Natural killer cell treated with Interleukin-12 subunit alpha and Interleukin-12 subunit beta and Interleukin-15 and Interleukin-18, amount 100 ng/mL, for 72 hours (primary cell): Measurements from ENCODE around the gene ZNRF1. TPM values are rescaled to one million over a fixed set of nuclear protein-coding genes. Genes with fewer than 3 reads are reported as not detected.
A peak's percentile ranks its signal among the peaks of the same experiment; 100 is the strongest.
"Not testable (repeated sequence)": the region's sequence is repeated elsewhere in the genome, so short reads cannot be mapped to it uniquely, and the experiment has no call there.

Experiments
- ATAC-seq, 2 donors: fragments of 150-1000 bp; cut with Tn5 transposase in 1 of 2; sonication (Bioruptor Pico), chemical (Tn5 transposase) in 1 of 2; 2 replicates each; pipeline ENCODE4 v1.10.0; 2021
- DNase-seq: peaks from one replicate; pipeline ENCODE4 v3.0.0; 2022; ENCODE audit warnings: low spot score
- H3K27ac Mint-ChIP-seq, 2 donors: 1 replicate in 1 of 2; 2 replicates in 1 of 2; pipeline ENCODE4 v1.8.0; 2022; ENCODE audit warnings: mixed read lengths in 2 of 2, mild to moderate bottlenecking in 1 of 2, moderate library complexity in 1 of 2
- H3K27me3 Mint-ChIP-seq, 2 donors: 1 replicate in 1 of 2; 2 replicates in 1 of 2; pipeline ENCODE4 v1.8.0; 2022; ENCODE audit warnings: mixed read lengths in 2 of 2
- H3K36me3 Mint-ChIP-seq: one replicate; pipeline ENCODE4 v1.8.0; 2022; ENCODE audit warnings: mixed read lengths
- H3K4me1 Mint-ChIP-seq, 2 donors: 1 replicate in 1 of 2; 2 replicates in 1 of 2; pipeline ENCODE4 v1.8.0; 2022; ENCODE audit warnings: low read depth in 2 of 2, mixed read lengths in 2 of 2, mild to moderate bottlenecking in 1 of 2
- H3K4me3 Mint-ChIP-seq: one replicate; pipeline ENCODE4 v1.8.0; 2022; ENCODE audit warnings: mixed read lengths
- H3K9me3 Mint-ChIP-seq: 2 replicates; pipeline ENCODE4 v1.8.0; 2022; ENCODE audit warnings: mixed read lengths
- total RNA-seq, 2 donors: library from RNA; stranded (reverse); gene quantifications; one replicate each; pipeline ENCODE4 v1.2.3, GENCODE V29; 2022

Gene ZNRF1
- total RNA-seq, 2 donors from 2014 or later: 58.6 to 89.7 TPM

DNA sequence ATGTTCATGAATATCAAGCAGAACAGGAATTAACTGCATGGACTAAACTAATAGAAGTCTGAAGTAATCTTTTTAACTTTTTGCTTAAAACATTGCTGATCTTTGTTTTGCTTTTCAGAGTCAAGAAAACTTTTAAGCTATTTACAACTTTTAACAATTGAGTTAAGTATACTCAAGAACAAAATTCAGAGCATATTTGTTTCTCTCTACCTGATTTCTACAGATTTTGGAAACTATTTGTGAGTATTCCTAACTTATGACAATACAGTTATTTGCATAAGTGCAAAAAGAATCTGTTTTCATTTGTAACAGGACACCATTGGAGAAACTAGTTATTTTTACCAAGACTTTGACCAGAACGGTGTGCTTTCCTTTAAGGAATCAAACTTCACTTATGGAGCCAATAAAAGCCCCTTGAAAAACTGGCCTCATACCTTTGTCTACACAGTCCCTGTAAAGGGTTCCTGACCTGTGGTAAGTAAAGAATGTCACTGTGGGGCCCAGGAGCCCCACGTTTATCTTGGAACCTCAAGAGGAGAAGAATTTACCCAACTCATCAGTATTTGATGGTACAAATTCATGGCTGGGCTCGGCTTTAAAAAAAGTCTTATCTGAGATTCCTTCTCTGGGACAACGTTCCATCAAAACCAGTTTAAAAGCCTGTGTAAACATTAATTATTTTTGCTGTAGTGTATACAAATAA, 129.0 kb downstream of the ZNRF1 start:
- Mint-ChIP-seq H3K4me1 (peaks cover 0 to 5% of the 10 kb centered on the region in 2 donors), H3K27me3 (peaks cover 0 to 10% of the 10 kb centered on the region in 2 donors), H3K27ac (no peak overlapping the region), H3K36me3 (no peaks in the 10 kb centered on the region), H3K4me3 (no peak overlapping the region), H3K9me3 (no peaks in the 10 kb centered on the region)
- ATAC-seq (no peak), DNase-seq (no peak)

DNA sequence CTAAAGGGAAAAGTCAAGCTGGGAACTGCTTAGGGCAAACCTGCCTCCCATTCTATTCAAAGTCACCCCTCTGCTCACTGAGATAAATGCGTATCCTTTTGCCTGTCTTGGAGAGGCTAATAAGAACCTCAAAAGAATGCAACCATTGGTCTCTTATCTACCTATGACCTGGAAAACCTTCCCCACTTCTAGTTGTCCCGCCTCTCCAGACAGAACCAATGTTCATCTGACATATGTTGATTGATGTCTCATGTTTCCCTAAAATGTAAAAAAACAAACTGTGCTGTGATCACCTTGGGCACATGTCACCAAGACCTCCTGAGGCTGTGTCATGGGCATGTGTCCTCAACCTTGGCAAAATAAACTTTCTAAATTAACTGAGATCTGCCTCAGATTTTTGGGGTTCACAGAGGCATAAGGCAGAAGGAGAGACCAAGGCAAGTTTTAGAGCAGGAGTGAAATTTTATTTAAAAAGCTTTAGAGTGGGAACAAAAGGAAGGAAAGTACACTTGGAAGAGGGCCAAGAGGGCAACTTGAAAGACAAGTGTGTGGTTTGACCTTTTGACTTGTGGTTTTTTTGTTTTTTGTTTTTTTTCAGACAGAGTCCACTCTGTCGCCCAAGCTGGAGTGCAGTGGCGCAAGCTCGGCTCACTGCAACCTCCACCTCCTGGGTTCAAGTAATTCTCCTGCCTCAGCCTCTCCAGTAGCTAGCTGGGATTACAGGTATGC, 130.8 kb downstream of the ZNRF1 start:
- DNase-seq, H3K9me3 Mint-ChIP-seq, H3K36me3 Mint-ChIP-seq, ATAC-seq, H3K27me3 Mint-ChIP-seq, H3K4me3 Mint-ChIP-seq, H3K4me1 Mint-ChIP-seq, H3K27ac Mint-ChIP-seq: not testable (repeated sequence)

DNA sequence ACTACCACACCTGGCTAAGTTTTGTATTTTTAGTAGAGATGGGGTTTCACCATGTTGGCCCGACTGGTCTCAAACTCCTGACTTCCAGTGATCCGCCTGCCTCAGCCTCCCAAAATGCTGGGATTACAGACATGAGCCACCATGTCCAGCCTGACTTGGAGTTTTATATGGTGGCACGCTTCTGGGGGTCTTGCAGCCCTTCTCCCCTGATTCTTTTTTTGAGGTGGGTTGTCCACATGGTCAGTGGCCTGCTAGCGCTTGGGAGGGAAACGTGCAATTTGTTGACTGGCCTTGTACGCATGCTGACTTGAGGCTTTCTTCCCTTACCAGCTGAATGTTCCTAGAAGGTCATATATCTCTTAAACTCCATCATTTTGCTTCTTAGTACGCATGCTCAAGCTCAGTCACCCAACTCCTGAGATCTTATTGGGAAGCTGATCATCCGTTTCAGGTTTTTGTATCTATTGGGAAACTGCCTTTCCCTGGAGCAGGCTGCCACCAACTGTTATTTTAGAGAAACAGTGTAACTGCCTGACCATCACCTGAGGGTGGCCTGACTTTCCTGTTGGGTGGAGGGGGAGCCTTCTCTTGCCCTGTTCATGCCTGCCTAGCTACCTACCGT, 131.4 kb downstream of the ZNRF1 start:
- H3K27ac Mint-ChIP-seq: no peak overlapping the region
- no peaks in the 10 kb centered on the region for H3K36me3 Mint-ChIP-seq
- DNase-seq (no peak), ATAC-seq (no peak)
- H3K4me1 Mint-ChIP-seq: peaks cover 0 to 5% of the 10 kb centered on the region in 2 donors
- no peak overlapping the region for H3K4me3 Mint-ChIP-seq
- H3K9me3 Mint-ChIP-seq: no peaks in the 10 kb centered on the region
- H3K27me3 Mint-ChIP-seq: peaks cover 0 to 10% of the 10 kb centered on the region in 2 donors

DNA sequence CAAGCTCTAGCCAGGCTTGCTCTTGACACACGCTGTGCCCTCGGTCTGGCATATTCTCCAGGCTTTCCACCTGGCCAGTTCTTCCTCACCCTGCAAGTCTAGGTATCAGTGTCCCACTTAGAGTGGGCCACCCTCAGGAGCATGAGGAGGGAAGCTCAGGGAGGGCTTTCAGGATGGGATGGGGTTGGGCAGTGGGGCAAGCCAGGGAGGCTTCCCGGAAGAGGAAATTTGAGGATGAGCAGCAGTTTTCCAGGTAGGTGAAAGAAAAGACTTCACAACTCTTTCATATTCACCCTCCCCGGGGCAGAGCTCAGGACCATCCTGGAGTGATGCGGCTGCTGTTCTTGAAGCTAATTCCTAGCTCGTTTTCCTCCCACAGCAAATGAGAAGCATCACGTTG, 132.3 kb downstream of the ZNRF1 start:
- peaks cover 0 to 5% of the 10 kb centered on the region in 2 donors for H3K4me1 Mint-ChIP-seq
- H3K4me3 Mint-ChIP-seq: no peak overlapping the region
- H3K27ac Mint-ChIP-seq: no peak overlapping the region
- no peaks in the 10 kb centered on the region for H3K36me3 Mint-ChIP-seq
- H3K9me3 Mint-ChIP-seq: no peaks in the 10 kb centered on the region
- H3K27me3 Mint-ChIP-seq: peaks cover 0 to 10% of the 10 kb centered on the region in 2 donors
- ATAC-seq: no peak
- DNase-seq: no peak

DNA sequence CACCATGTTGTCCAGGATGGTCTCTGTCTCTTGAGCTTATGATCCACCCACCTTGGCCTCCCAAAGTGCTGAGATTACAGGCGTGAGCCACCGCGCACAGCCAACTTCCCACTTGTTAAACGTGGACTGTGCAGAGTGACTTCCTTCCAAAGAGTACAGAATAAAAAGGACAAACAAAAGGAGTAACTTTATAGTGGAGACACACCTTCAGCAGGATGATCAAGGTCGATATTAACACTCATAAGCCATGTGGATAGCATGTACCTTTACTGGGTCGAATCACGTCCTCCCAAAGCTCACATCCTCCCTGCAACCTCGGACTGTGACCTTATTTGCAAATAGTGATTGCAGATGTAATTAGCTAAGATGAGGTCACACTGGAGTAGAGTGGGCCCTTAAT, 139.4 kb downstream of the ZNRF1 start:
- H3K9me3 Mint-ChIP-seq: no peaks in the 10 kb centered on the region
- peak overlapping the region; percentile 41 for H3K4me3 Mint-ChIP-seq
- H3K4me1 Mint-ChIP-seq: peaks cover 9 to 16% of the 10 kb centered on the region in 2 donors
- no peaks in the 10 kb centered on the region for H3K36me3 Mint-ChIP-seq
- H3K27ac Mint-ChIP-seq: no peak overlapping the region
- no peaks in the 10 kb centered on the region for H3K27me3 Mint-ChIP-seq
- DNase-seq (no peak), ATAC-seq (no peak)

DNA sequence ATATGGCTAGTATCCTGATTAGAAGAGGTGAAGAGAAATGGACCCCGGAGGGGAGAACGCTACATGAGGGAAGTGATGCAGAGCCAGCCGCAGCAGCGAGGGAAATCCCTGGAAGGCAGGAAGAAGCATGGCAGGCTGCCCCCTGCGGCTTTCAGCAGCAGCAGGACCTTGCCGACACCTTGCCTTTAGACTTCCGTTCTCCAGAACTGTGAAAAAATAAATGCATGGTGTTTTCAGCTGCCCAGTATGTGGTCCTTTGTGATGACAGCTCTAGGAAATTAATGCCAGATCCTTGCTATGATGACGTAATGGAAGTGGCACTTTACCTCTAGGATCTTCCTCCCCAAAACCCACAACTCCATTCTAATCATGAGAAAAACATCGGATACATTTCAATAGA, 139.8 kb downstream of the ZNRF1 start:
- peak overlapping the region; percentile 41 for H3K4me3 Mint-ChIP-seq
- DNase-seq (peak; percentile 66), ATAC-seq (peak; percentile 72 to 81)

DNA sequence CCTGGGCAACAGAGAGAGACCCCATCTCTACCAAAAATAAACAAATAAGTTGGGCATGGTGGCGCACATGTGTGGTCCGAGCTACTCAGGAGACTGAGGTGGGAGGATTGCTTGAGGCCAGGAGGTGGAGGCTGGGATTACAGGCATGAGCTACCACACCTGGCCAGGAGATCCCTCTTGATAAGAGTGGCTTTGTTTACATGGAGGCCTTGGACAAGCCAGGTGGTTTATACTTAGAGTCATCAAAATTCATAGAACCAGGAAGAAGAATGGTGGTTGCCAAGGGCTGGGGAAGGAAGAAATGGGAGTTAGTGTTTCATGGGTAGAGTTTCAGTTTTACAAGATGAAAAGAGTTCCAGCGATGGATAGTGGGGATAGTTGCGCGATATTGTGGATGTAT, 140.7 kb downstream of the ZNRF1 start:
- H3K36me3 Mint-ChIP-seq: no peaks in the 10 kb centered on the region
- ATAC-seq (no peak), DNase-seq (no peak)
- H3K27ac Mint-ChIP-seq: no peak overlapping the region
- no peaks in the 10 kb centered on the region for H3K27me3 Mint-ChIP-seq
- no peaks in the 10 kb centered on the region for H3K9me3 Mint-ChIP-seq
- H3K4me1 Mint-ChIP-seq: peaks cover 9 to 18% of the 10 kb centered on the region in 2 donors
- no peak overlapping the region for H3K4me3 Mint-ChIP-seq

More for the DNA sequence above, 139.8 kb downstream of the ZNRF1 start:
- Mint-ChIP-seq H3K4me1 (peaks cover 9 to 16% of the 10 kb centered on the region in 2 donors), H3K27me3 (no peaks in the 10 kb centered on the region), H3K36me3 (no peaks in the 10 kb centered on the region), H3K27ac (no peak overlapping the region), H3K9me3 (no peaks in the 10 kb centered on the region)

DNA sequence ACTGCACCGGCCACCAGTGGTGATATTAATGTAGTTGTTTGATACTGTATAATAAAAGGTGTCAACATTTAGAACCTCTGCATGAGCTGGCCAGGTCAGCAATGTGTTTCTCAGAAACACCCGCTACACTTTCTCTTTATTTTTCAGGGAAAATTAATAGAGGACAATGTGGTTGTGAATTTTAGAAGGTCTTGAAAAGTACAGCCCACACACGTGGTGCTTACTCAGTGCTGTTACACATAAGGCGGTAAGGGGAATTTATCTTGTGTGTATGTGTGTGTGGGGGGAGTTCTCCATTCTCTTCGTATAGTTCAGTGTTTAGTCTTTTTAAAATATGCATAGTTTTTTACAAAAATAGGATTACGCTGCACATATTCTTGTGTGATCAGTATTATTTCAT, 145.1 kb downstream of the ZNRF1 start:
- Mint-ChIP-seq H3K27ac (no peak overlapping the region), H3K4me3 (no peak overlapping the region), H3K27me3 (no peaks in the 10 kb centered on the region), H3K36me3 (no peaks in the 10 kb centered on the region), H3K4me1 (peaks cover under 1 to 9% of the 10 kb centered on the region in 2 donors), H3K9me3 (no peaks in the 10 kb centered on the region)
- DNase-seq (no peak), ATAC-seq (no peak)

DNA sequence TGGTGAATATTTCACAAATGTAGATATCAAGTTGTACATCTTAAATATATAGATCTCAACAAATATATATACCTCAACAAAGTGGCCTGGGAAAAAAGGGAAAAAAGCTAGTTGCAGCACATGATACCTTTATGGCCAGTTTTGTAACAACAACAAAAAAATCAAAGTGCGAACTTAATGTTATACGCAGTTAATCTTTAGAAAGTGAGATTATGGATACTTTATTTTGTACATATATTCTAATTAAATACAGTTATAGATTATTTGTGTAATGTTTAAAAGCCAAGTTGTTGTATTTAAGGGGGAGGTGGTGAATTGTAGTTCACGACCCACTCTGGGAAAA, 149.1 kb downstream of the ZNRF1 start:
- Mint-ChIP-seq H3K27me3 (no peaks in the 10 kb centered on the region), H3K36me3 (peaks cover 25% of the 10 kb centered on the region), H3K4me1 (peaks cover 20 to 32% of the 10 kb centered on the region in 2 donors), H3K4me3 (peak overlapping the region; percentile 84), H3K27ac (no peak overlapping the region), H3K9me3 (peaks cover 15% of the 10 kb centered on the region)
- no peak for ATAC-seq
- DNase-seq: no peak

DNA sequence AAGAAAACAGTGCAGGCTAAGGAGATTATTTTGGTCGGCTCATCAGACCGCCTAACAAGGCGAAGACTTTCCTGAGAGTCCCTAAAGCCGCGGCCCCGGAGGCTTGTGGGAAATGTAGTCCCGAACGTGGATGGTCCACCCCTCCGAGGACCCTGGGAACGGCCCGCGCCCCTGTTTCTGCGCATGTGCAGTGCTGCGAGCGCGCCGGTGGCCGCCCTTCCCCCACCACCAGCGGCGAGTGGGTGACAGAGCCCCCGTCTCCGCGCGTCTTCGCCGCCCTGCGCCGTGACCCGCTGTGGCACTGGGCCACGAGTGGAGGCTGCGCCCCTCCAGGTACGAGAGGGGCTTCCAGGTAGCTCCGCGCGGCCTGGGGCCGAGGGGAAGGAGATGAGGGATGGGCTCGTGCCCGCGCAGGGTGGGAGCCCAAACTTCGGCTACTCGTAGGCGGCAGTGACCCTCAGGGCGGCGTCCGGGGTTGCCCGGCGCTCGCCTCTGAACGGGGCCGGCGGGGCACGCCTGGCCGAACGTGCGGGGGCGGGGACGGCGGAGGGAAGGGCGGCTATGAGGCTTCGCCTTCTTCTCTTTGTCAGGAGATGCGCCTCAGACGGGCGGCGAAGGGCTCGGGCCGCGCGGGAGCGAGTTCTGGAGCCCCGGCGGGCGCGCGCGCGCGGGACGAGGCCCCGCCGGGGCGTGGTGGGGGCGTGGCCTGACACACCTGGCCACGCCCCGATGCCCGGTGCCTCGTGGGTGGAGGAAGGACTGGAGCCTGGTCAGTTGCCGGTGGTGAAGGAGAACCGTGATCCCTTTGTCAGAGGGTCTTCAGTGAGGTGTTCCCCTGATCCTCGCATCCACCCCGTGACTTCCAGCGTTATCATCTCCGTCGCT, 149.7 kb downstream of the ZNRF1 start, which contains the start of gene ZFP1:
Gene ZFP1 (plus strand): TSS at position 214 of the 885 bp plus-strand sequence. CDS start 4,428 bp downstream, outside the sequence.
- H3K4me1 Mint-ChIP-seq: peaks cover 20 to 33% of the 10 kb centered on the region in 2 donors
- H3K27me3 Mint-ChIP-seq: no peaks in the 10 kb centered on the region
- ATAC-seq (peak; percentile 96), DNase-seq (peak; percentile 95)
- H3K9me3 Mint-ChIP-seq: peaks cover 15% of the 10 kb centered on the region
- peak within 1 kb of the TSS; percentile 84 for H3K4me3 Mint-ChIP-seq
- H3K36me3 Mint-ChIP-seq: peaks cover 30% of the 10 kb centered on the region
- H3K27ac Mint-ChIP-seq: peak within 1 kb of the TSS in 1 of 2 donors; percentile 38

DNA sequence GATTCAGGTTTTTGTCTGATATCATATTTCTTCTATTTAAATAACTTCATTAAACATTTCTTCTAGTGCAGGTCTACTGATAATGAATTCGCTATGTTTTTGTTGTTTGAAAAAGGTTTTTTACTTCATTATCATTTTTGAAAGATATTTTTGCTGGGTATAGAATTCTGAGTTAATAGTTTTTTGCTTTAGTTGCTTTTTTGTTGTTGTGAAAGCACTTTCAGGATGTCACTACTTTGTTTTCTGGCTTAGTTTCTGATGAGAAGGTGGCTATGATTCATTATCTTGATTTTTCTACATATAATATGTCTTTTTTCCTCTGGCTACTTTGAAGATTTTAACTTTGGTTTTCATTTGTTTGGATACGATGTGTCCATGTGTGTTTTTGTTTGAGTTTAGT, 153.0 kb downstream of the ZNRF1 start:
- Mint-ChIP-seq H3K27ac (peak overlapping the region in 1 of 2 donors; percentile 2), H3K4me3 (peak overlapping the region; percentile 50), H3K9me3 (peaks cover 15% of the 10 kb centered on the region), H3K36me3 (peaks cover 34% of the 10 kb centered on the region), H3K4me1 (peaks cover 17 to 33% of the 10 kb centered on the region in 2 donors), H3K27me3 (no peaks in the 10 kb centered on the region)
- no peak for DNase-seq
- no peak for ATAC-seq

DNA sequence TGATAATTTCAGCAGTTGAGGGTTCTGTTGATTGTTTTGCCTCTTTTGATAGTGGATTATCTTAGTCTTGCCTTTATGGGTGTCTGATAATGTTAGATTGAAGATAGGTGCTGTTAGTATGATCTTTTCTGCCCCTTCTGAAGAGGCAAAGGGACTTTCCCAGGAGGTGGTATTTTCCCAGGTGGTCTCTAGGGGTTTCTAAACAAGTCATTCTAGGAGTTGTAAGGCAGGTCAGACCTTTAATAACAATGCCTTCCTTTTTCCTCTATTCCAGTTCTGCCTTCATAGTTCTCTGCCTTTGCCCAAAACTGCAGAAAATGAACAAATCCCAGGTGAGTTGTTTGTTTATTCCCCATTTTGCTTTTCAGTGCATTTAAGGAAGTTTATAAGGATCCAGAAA, 153.8 kb downstream of the ZNRF1 start:
- peak overlapping the region; percentile 3 for H3K4me3 Mint-ChIP-seq
- peaks cover 15% of the 10 kb centered on the region for H3K9me3 Mint-ChIP-seq
- H3K27me3 Mint-ChIP-seq: no peaks in the 10 kb centered on the region
- H3K4me1 Mint-ChIP-seq: peaks cover 17 to 33% of the 10 kb centered on the region in 2 donors
- DNase-seq (no peak), ATAC-seq (no peak)
- peaks cover 34% of the 10 kb centered on the region for H3K36me3 Mint-ChIP-seq
- peak overlapping the region in 1 of 2 donors; percentile 2 for H3K27ac Mint-ChIP-seq

DNA sequence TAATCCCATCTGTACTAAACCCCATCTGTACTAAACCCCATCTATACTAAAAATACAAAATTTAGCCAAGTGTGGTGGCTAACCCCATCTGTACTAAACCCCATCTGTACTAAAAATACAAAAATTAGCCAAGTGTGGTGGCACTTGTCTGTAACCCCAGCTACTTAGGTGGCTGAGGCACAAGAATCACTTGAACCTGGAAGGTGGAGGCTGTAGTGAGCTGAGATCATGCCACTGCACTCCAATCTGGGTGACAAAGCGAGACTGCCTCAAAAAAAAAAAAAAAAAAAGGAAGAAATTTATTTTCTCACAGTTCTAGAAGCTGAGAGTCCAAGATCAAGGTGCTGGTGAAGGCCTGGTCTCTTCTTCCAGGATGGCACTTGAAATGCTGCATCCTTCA, 161.6 kb downstream of the ZNRF1 start:
- Mint-ChIP-seq H3K9me3 (no peaks in the 10 kb centered on the region), H3K4me3 (no peak overlapping the region), H3K27me3 (no peaks in the 10 kb centered on the region), H3K36me3 (peaks cover 20% of the 10 kb centered on the region), H3K27ac (no peak overlapping the region), H3K4me1 (peaks cover 0 to 2% of the 10 kb centered on the region in 2 donors)
- DNase-seq (no peak), ATAC-seq (no peak)
